Peyer's patch (tissue), 4 donors: ENCODE results near the gene ST6GAL1. TPM values are rescaled to one million over a fixed set of nuclear protein-coding genes. Genes with fewer than 3 reads are reported as not detected.
"Not testable (repeated sequence)": the region's sequence is repeated elsewhere in the genome, so short reads cannot be mapped to it uniquely, and the experiment has no call there.

Source experiments
- DNase-seq, 3 donors: peaks; one replicate each; pipeline ENCODE4 v3.0.0-alpha.2; 2017 to 2019
- H3K27ac ChIP-seq, 4 donors: fragments of 200-600 bp; sonication (generic); one replicate each; pipeline ENCODE4 v1.5.1; 2016 to 2019
- H3K27me3 ChIP-seq, 2 donors: fragments of 200-600 bp; sonication (generic); one replicate each; pipeline ENCODE4 v1.5.1; 2019
- H3K36me3 ChIP-seq, 3 donors: fragments of 200-600 bp; sonication (generic); one replicate each; pipeline ENCODE4 v1.5.1; 2016 to 2019
- H3K4me1 ChIP-seq, 4 donors: fragments of 200-600 bp; sonication (generic); one replicate each; pipeline ENCODE4 v1.5.1; 2016 to 2019
- H3K4me3 ChIP-seq, 4 donors: fragments of 200-600 bp; sonication (generic); 1 replicate in 3 of 4; 2 replicates in 1 of 4; pipeline ENCODE4 v1.5.1; 2016 to 2019; ENCODE audit warnings: mild to moderate bottlenecking in 1 of 4
- H3K9me3 ChIP-seq, 4 donors: fragments of 200-600 bp; sonication (generic); one replicate each; pipeline ENCODE4 v1.5.1; 2016 to 2019; ENCODE audit warnings: mild to moderate bottlenecking in 1 of 4
- CTCF ChIP-seq, 6 experiments: fragments of 450-650 bp in 4 of 6; fragments of 200-600 bp in 2 of 6; sonication (generic) in 1 of 6; IDR thresholded peaks; one replicate each; pipeline ENCODE4 v1.5.1; 2017 to 2019; ENCODE audit warnings: antibody characterized with exemption in 6 of 6, mild to moderate bottlenecking in 3 of 6, moderate library complexity in 1 of 6
- POLR2A ChIP-seq, 2 donors: fragments of 450-650 bp; IDR thresholded peaks; one replicate each; pipeline ENCODE4 v1.5.1; 2017; ENCODE audit warnings: antibody characterized with exemption in 2 of 2, mild to moderate bottlenecking in 2 of 2, moderate library complexity in 2 of 2
- total RNA-seq, 4 donors: library from RNA; depleted of rRNA; stranded (reverse); fragments of >200 nt; gene quantifications; one replicate each; pipeline ENCODE4 v1.1.0, GENCODE V29; 2016

The ST6GAL1 gene
- total RNA-seq, 4 donors from 2014 or later, result 3.7 to 96.6 (median 14.9) TPM

GRCh38 chr3:186951640-186952552, 21.6 kb downstream of the ST6GAL1 start:
- DNase-seq, result no peak
- Histone ChIP-seq H3K4me3 (no peak overlapping the region), H3K27ac (no peak overlapping the region), H3K36me3 (no peaks in the 10 kb centered on the region), H3K27me3 (no peaks in the 10 kb centered on the region), H3K4me1 (no peaks in the 10 kb centered on the region), H3K9me3 (no peaks in the 10 kb centered on the region)
- no peak for TF ChIP-seq POLR2A (IDR thresholded peaks at IDR 0.05)
- no peak for TF ChIP-seq CTCF (IDR thresholded peaks at IDR 0.05)

- Histone ChIP-seq H3K4me1 (no peaks in the 10 kb centered on the region), H3K27ac (peak overlapping the region in 1 of 4 donors; percentile 35), H3K27me3 (no peaks in the 10 kb centered on the region), H3K9me3 (no peaks in the 10 kb centered on the region), H3K4me3 (no peak overlapping the region), H3K36me3 (no peaks in the 10 kb centered on the region)
- TF ChIP-seq CTCF (IDR thresholded peaks at IDR 0.05), result no peak
- TF ChIP-seq POLR2A (IDR thresholded peaks at IDR 0.05), result no peak
- no peak for DNase-seq
These were observed 22.7 kb downstream of the ST6GAL1 start for GRCh38 chr3:186953011-186953487.

- DNase-seq, H3K4me3 ChIP-seq, H3K4me1 ChIP-seq, H3K9me3 ChIP-seq, H3K27ac ChIP-seq, H3K36me3 ChIP-seq, H3K27me3 ChIP-seq: not testable (repeated sequence)
These were observed 23.8 kb downstream of the ST6GAL1 start for GRCh38 chr3:186953992-186954699.

- no peak overlapping the region for H3K4me3 ChIP-seq
- no peak for TF ChIP-seq POLR2A (IDR thresholded peaks at IDR 0.05)
- TF ChIP-seq CTCF (IDR thresholded peaks at IDR 0.05), result no peak
- no peaks in the 10 kb centered on the region for H3K9me3 ChIP-seq
- peaks cover 0 to 7% (median 3%) of the 10 kb centered on the region in 4 donors for H3K4me1 ChIP-seq
- no peak overlapping the region for H3K27ac ChIP-seq
- peak in 1 of 3 donors; percentile 18 for DNase-seq
- no peaks in the 10 kb centered on the region for H3K36me3 ChIP-seq
- H3K27me3 ChIP-seq, result no peaks in the 10 kb centered on the region
These were observed 25.8 kb downstream of the ST6GAL1 start for GRCh38 chr3:186955898-186956696.

GRCh38 chr3:186959029-186959624, 28.8 kb downstream of the ST6GAL1 start:
- no peak for DNase-seq
- H3K4me1 ChIP-seq, result peaks cover 0 to 7% (median 3%) of the 10 kb centered on the region in 4 donors
- no peaks in the 10 kb centered on the region for H3K9me3 ChIP-seq
- no peaks in the 10 kb centered on the region for H3K27me3 ChIP-seq
- no peak overlapping the region for H3K27ac ChIP-seq
- H3K36me3 ChIP-seq, result no peaks in the 10 kb centered on the region
- H3K4me3 ChIP-seq, result no peak overlapping the region
- TF ChIP-seq CTCF (IDR thresholded peaks at IDR 0.05), result no peak
- TF ChIP-seq POLR2A (IDR thresholded peaks at IDR 0.05), result no peak
